CD4-positive, alpha-beta T cell treated with Interleukin-17A for 1 hour (primary cell): ENCODE results near the gene CDC42BPA.
"Not testable (repeated sequence)": the region's sequence is repeated elsewhere in the genome, so short reads cannot be mapped to it uniquely, and the experiment has no call there.

Source experiments
- DNase-seq: peaks from one replicate; pipeline ENCODE4 v3.0.0-alpha.2; 2020

CDC42BPA gene

DNA sequence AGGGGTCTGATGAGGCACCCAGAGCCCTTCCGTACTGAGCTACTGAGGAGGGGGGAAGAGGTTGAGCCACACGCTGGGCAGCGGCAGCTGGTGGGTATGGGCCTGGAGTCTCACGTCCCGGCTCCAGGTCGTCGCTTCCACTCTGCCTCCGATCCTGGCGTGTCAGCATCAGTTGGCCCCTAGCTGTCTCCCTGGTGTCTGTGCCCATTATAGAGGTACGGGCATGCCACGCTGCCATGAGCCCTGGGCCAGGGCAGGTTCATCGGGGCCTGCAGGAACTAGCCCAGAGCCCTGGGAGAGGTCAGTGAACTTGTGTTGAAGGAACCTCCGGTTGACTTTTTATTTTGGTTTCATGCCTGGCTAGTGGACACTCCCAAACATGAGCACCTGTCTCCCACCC is 360.0 kb downstream of the CDC42BPA start:
- no peak for DNase-seq

DNA sequence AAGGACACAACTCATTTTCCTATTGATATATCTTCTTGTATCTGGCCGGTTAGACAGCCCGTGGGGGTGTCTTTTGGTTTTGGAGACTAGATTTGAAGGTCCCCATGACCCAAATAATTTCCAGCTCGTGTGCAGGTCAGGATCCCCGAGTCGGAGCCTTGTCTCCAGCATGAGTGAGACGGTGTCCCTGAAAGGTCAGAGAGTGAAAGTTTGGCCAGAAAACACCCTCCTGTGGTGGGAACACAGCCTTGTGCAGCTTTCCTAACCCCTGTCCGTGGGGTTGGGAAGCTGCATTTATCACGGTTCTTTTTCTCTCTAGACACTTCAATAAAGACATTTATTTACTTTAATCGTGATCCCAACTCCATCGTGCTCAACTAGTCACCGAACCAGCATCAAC is 360.6 kb downstream of the CDC42BPA start:
- no peak for DNase-seq

DNA sequence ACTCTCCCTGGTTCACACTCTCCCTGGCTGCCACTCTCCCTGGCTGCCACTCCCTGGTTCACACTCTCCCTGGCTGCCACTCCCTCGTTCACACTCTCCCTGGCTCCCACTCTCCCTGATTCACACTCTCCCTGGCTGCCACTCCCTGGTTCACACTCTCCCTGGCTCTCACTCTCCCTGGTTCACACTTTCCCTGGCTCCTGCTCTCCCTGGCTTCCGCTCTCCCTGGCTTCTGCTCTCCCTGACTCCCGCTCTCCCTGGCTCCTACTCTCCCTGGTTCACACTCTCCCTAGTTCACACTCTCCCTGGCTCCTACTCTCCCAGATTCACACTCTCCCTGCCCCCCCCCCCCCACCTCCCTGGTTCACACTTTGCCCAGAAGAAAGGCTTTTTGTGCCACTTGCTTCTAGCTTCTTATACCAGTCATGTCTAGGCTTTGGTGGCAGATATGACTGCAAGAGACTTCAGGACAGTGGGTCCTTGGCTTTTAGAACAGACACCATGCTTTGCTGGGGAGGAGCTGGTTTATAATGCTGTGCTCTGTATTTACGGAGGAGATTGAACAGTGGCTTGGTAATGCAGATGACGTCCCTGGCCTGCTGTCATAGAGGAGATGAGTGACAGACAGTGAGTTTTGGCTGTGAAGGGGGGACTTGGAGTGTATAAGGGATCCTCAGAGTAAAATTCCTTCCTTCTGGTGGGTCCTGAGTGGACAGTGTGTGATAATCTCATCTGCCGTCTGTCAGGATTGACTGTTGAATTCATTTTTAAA is 361.2 kb downstream of the CDC42BPA start:
- DNase-seq = no peak

DNA sequence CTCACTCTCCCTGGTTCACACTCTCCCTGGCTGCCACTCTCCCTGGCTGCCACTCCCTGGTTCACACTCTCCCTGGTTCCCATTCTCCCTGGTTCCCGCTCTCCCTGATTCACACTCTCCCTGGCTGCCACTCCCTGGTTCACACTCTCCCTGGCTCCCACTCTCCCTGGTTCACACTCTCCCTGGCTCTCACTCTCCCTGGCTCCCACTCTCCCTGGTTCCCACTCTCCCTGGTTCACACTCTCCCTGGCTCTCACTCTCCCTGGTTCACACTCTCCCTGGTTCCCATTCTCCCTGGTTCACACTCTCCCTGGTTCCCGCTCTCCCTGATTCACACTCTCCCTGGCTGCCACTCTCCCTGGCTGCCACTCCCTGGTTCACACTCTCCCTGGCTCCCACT is 362.4 kb downstream of the CDC42BPA start:
- not testable (repeated sequence) for DNase-seq

DNA sequence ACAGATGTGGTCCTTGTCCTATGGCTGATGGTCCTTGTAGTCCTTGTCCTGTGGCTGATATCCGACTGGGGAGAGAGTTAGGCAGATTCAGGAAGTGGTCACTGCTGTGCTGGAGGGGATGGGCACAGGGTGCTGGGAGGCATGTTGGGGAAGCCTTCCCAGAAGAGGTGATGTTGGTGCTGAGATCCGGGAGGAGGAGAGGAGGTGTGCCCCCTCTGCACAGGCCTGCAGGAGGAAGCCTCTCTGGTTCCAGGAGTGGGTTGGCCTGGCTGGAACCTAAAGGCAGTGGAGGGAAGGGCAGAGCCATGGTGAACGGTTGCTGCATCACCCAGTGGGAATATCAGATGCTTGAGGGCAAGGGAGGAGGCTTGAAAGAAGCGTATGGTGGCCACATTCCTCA is 363.5 kb downstream of the CDC42BPA start:
- no peak for DNase-seq

DNA sequence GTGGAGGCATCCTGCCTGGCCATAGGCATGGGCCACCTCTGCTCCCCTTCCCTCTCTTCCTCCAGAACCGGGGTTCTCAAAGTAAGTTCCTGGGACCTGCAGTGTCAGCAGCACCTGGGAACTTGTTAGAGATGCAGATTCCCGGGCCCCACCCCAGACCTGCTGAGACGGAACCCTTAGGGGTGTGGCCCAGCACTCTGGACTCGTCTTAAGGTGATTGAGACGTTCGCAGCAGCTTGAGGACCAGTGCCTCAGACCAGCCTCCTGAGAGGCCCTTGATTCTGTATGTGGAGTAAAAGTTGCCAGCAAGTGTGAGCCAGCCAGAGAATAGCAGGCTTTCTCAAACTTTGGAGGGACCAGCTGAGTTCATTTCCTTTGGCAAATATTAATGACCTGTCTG is 364.0 kb downstream of the CDC42BPA start:
- no peak for DNase-seq

DNA sequence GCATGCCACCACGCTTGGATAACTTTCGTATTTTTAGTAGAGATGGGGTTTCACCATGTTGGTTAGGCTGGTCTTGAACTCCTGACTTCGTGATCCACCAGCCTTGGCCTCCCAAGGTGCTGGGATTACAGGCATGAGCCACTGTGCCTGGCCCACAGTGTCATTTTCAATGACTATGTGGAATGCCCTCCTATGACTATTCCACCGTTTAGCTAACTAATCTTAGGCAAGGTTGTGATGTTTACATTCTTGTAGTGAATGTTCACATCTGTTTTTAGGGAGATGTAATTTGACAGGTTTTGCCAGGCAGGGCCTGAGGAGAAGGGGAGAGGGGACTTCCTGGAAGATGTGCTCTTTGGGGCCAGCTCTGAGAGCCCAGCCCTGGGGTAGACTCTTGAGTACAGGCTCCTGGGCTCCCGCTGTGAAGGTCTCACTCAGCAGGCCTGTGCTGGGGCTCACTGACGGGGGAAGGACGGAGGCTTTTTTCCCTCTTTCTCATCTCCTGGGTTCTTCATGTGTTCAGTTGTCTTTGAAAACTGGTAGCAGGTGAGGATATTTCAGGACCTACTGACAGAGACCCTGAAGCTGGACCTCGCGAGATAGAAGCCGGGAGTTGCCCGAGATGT is 365.0 kb downstream of the CDC42BPA start:
- no peak for DNase-seq

DNA sequence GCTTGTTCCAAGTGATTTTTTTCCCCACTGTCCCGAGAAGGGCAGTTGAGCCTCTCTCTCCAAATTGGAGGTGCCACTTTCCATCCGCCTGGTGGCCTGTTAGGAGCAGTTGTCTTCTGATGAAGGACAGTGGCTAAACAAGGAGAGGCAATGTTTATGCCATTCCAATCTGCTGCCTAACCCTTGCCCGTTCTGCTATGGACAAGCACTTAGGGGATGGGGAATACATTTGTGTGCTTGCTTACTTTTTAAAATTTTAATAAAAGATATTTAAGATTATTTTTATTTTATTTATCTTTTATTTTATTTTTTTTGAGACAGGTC is 366.2 kb downstream of the CDC42BPA start:
- no peak for DNase-seq

DNA sequence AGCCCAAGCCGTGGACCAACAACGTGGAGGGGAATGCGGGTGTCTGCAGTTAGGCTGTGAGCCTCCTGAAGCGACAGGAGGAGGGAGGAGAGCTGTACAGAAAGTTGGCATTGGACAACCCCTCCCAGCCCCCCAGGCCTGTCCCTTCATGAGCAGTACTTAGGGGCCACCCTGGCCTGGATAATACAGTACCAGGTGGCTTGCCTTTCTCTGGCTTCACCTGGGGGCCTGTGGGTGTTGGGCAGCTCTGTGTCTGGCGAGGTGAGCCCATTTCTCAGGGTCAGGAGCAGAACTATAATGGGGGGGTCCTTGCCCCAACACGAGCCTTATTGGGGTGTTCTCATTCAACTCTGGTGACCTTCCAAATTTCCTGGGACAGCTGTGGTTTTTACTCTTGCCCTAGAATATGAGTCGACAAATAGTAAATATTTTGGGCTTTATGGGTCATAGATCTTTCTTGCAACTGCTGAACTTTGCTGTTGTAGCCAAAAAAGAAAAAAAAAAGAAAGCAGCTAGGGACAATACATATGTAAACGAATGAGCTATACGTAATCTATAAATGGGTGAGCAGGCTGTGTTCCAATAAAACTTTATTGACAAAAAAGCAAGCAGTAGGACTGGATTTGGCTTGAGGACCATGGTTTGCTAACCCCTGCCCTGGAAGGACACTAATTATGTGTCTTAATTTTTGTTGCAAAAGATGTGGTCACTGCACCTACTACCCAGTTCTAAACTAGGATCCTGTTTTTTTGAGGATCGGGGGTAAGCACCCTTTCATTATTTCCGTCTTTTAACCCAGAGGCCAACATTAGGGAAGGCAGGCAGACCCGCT is 366.8 kb downstream of the CDC42BPA start:
- no peak for DNase-seq

DNA sequence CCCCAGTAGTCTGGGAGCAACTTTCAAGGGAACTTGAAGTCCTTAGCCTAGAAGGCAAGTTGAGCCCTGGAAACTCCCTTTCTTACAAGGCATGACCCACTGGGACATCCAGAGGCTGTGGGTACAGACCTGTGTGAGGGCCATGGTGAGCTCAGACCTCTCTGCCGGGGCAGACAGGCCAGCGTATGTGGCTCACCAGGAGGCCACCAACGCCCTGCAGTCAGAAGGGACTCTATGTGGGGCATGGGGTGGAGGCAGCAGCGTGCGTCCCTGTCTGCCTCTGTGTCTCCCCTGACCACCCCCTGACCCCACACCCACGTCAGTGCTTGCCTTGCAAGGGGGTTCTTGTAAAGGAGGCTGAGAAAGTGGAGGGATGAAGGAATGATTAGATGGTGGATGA is 367.4 kb downstream of the CDC42BPA start:
- DNase-seq = no peak

DNA sequence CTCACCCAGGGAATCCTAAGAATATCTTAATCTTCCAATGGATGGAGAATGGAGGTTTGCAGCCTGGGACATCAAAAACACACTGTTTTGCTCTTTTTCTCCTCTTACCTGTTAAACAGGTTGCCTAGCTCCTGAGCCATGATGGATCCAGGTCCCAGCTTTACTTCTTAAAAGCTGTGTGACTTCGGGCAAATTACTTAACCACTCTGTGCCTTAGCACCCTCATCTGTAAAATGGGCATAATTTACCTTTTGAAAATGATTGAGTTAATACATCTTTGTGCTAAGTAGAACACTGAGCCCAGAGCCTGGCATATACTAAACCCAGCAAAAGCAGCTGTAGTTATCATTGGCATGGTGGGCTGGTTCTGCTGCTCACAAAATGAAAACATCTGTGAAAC is 368.0 kb downstream of the CDC42BPA start:
- DNase-seq = no peak

DNA sequence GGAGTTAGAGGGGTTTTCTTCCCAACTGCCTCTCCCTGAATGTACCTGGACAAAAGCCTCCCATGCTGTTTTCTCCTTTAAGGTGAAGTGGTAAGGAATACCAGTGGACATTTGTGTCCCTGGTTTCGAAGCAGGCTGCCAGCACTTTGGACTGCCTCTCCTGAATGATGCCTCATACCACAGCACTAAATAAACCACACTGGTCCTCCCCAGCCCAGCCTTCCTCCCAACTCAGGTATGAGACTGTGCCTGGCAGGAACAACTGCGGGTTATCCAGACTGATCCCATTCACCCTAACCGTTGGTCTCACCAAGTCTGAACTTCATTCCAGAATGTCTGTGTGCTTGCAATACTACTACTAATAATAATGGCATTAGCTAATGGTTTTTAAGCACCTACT is 368.9 kb downstream of the CDC42BPA start:
- DNase-seq = no peak

DNA sequence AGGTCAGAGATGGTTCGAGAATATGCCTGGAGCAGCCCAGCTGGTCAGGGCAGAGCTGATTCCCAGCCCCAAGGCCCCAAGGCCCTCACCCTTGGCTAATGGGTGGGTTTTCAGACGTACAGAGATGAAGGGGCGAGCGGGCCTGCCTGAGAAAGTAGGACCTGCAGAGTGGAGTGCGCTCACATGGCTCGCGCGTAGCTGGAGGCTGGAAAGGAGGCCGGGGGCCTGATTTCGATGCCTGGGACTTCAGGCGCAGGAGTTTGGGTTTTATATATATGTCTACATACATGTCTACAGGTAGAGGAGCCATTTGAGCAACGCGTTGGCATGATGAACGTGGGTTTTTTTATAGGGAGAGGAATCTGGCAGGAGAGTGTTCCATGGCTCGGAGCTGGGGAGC is 369.3 kb downstream of the CDC42BPA start:
- DNase-seq = no peak

DNA sequence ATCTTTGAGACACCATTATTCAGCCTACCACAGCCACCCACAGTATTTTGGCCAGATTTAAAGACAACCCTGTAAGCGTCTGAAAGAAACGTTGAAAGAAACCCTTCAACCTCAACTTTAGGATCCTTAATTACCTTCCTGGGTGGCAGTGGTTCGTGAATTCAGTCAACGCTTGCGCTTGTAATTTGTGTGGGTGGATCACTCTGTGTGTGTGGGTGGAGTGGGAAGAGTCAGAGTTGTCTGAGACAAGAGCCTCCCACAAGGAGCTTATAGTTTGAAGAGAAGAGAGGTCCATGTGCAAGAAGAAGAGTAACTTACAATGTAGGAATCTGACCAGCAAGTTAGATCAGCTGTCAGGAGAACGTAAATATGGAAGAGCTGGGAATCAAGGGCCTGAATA is 369.8 kb downstream of the CDC42BPA start:
- no peak for DNase-seq

DNA sequence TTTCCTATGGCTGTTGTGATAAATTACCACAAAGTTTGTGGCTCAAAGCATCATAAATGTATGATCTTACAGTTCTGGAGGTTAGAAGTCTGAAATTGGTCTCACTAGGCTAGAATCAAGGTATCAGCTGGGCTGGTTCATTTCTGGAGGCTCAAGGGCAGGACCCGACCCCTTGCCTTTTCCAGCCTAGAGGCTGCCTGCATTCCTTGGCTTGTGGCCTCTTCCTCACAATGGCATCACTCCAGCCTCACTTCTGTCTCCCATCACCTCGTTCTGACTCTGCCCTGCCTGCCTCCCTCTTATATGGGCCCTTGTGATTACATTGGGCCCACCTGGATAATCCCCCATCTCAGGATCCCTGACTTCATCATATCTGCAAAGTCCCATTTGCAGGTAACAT is 370.2 kb downstream of the CDC42BPA start:
- DNase-seq = no peak

DNA sequence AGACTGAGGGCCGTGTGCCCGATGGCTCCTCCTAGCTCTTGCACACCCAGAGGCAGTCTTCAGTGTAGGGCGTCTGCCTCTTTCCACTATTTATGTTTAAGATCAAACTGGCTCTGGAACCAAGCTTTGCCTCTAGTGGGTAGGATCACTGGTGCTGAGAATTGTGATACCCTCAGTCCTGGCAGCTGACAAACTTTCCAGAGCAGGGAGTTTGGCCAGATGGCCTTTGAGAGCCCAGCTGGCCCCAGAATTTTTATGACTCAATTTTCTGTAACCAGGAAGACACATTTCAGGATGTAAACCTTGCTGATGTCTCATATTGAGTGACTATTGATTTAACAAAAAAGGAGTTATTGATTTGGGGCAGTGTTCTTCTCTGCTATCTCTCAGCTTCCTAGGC is 371.5 kb downstream of the CDC42BPA start:
- no peak for DNase-seq

DNA sequence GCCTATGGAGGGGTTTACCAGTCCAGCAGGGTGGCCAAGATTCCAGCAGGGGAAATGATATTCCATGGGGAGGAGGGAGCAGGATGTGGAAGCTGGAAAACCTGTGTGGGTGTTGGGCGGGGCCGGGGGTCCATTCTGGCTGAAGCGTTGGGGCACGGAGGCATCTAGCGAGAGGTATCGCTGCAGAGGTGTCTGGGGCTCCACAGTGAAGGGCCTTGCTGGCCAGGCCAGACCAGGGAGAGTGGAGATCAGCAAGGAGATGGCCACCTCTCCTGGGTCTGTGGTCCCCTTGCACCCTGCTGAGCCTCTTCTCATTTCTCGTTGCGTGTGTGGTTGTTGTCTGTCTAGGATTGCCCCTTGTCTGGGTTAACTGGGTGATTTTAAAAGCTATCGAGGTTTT is 372.0 kb downstream of the CDC42BPA start:
- DNase-seq = no peak

DNA sequence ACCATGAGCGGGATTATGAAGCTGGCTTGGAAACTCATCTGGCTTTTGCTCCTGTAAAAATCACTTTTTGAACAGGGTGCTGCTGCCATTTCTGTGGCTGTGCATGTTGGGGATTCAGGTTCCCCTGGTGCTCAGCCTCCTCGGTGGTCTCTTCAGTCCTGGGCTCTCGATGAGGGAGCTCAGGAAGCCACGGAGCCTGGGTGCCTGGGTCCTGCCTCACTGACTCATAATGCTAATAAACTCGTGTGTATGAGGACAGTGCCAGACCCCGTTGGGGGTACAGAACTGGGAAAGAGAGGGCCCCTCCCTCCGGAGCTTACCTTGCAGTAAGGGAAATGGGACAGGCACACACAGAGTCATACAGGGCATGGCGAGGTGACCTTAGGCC is 372.4 kb downstream of the CDC42BPA start:
- no peak for DNase-seq

DNA sequence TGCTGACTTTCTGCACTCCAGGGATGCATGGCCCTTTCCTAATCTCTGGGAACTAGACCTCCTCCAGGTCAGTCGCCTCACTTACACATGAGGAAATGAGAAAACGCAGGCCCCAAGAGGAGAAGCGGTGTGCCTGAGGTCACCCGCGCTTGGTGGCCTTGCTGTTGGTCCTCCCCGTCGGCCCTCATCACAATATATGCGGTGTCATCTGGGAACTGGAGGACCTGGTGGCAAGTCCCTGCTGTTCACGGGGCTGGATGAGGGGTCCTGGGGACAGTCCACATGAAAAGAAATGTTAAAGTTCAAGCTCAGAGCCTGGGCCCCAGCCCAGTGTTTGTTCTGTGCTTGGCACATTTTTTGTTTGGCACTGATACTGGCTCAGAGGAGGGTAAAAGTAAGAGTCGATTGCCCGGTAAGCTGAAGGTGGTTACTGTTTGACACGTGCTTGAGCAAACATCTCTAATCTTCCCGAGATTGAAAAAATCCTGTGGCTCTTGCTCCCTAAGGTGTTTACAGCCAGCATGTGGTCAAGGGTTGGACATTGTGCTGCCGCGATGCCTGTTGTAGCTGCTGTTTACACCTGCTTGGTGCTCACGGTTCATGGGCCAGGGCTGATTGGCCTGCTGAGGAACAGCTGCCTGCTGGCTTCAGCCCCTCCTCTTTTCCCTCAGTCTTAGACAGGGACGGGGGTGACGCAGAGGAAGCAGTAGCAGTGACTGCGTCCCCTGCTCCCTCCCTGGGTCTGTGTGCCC is 373.0 kb downstream of the CDC42BPA start:
- DNase-seq = no peak

DNA sequence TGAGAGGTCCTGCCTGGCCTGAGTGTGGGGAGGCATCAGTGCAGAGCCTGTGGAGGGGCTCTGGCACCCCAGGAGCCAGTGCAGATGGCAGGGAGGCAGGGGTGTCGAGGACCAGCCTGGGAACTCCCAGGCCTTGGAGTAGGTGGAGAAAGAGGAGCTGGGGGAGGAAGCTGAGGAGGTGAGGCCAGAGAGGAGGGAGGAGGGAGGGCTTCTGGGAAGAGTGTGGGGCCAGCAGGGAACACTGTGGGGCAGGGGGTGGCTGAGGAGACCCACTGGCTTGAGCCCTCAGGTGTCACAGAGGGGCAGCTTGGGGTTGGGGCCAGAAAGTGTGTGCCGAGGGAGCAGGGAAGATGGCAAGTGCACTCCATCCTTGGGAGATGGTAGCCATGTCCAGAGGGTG is 374.4 kb downstream of the CDC42BPA start:
- no peak for DNase-seq

DNA sequence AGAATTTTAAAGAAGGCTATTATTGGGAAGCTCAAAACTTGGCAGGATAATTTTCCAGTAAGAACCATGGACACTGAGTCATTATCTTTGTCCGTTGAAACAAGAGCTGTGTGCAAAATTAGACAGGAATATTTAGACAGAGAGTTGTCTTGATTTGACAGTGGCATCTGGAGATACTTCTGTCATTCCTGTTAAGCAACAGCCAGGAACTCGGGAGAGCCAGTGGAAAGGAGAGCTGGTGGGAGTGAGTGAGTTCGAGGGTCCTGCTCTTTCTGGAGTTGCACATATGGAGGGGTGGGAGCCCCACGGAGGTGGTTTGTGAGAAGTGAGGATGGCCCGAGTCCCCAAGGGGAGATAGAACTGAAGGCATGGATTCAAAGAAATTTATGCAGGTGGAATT is 375.1 kb downstream of the CDC42BPA start:
- DNase-seq = no peak

DNA sequence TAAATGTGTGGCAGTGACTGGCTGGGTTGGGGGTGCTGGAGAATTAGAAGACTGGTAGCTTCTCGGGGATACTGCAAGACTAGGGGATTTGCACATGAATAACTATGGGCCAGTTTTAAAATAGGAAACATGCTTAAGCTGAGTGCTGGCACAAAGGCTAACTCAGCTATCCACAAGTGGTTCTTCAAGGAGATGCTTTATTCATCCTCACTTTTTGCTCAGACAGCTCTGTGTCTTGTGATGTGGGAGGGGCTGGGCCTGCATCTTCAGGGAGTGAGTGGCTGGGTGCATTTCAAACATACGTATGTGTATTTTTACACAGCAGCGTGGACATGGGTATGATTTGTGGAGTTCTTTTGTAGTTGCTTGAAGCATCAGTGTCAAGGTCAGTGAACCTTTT is 375.9 kb downstream of the CDC42BPA start:
- DNase-seq = no peak

DNA sequence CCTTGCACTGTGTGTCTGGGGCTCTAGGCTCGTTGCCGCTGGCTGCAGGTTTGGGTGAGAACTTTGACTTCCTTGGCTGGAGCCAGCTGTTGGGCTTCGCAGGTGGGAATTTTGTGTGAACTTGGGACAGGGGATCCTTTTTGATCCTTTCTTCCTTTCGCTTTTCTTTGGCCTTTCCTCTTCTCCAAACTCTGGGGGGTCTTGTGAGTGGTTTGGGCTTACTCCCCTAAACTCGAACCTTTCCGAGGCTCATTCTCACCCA is 377.6 kb downstream of the CDC42BPA start:
- no peak for DNase-seq
